ENCODE measurements around the gene RAD51.
"Not testable (repeated sequence)": the region's sequence is repeated elsewhere in the genome, so short reads cannot be mapped to it uniquely, and the experiment has no call there.

- TF ChIP-seq CTCF, POLR2A (IDR thresholded peaks at IDR 0.05): not testable (repeated sequence)
Observed at GRCh38 chr15:40676906-40677305, 18.1 kb upstream of the RAD51 start.
